Esophagus squamous epithelium (tissue), 5 donors: Measurements from ENCODE around the gene AK9. TPM values are rescaled to one million over a fixed set of nuclear protein-coding genes. Genes with fewer than 3 reads are reported as not detected.
A peak's percentile ranks its signal among the peaks of the same experiment; 100 is the strongest.
"Not testable (repeated sequence)": the region's sequence is repeated elsewhere in the genome, so short reads cannot be mapped to it uniquely, and the experiment has no call there.

ENCODE experiments used
- DNase-seq: peaks from one replicate; lab custom pipeline; 2025; lab: John Stamatoyannopoulos, UW
- H3K27ac ChIP-seq, 4 donors: fragments of 200-600 bp; sonication (generic); one replicate each; pipeline ENCODE4 v1.5.1; 2016 to 2019; ENCODE audit warnings: mild to moderate bottlenecking in 1 of 4
- H3K27me3 ChIP-seq, 4 donors: fragments of 200-600 bp; sonication (generic); 1 replicate in 3 of 4; 2 replicates in 1 of 4; pipeline versions ENCODE4 v1.5.1 to v1.6.0; 2017 to 2021; ENCODE audit warnings: antibody characterized with exemption in 1 of 4
- H3K36me3 ChIP-seq, 3 donors: fragments of 200-600 bp; sonication (generic); one replicate each; pipeline ENCODE4 v1.5.1; 2016 to 2019
- H3K4me1 ChIP-seq, 3 donors: fragments of 200-600 bp; sonication (generic); one replicate each; pipeline ENCODE4 v1.5.1; 2017 to 2019
- H3K4me3 ChIP-seq, 4 donors: fragments of 200-600 bp; sonication (generic); 1 replicate in 3 of 4; 2 replicates in 1 of 4; pipeline ENCODE4 v1.5.1; 2016 to 2019; ENCODE audit warnings: mild to moderate bottlenecking in 2 of 4, moderate library complexity in 1 of 4
- H3K9me3 ChIP-seq, 3 donors: fragments of 200-600 bp; sonication (generic); one replicate each; pipeline ENCODE4 v1.5.1; 2016 to 2019
- CTCF ChIP-seq, 6 experiments: fragments of 450-650 bp in 4 of 6; fragments of 200-600 bp in 2 of 6; sonication (generic) in 2 of 6; IDR thresholded peaks; one replicate each; pipeline ENCODE4 v1.5.1; 2016 to 2019; ENCODE audit warnings: antibody characterized with exemption in 6 of 6, mild to moderate bottlenecking in 4 of 6, moderate library complexity in 4 of 6
- POLR2A ChIP-seq, 4 donors: fragments of 450-650 bp; IDR thresholded peaks; one replicate each; pipeline ENCODE4 v1.6.1; 2017; ENCODE audit warnings: antibody characterized with exemption in 4 of 4, mild to moderate bottlenecking in 4 of 4, moderate library complexity in 3 of 4
- WGBS, 2 donors: methylation state at CpG; one replicate each; pipeline ENCODE4 v1.1.5; 2018; 5-methylcytosine and 5-hydroxymethylcytosine counted together
- intact Hi-C: fragments of 100-400 bp; cut with DNase I; formaldehyde crosslinking; loops from one replicate; pipeline ENCODE4 v1.15.0; 2022
- total RNA-seq, 4 donors: library from RNA; depleted of rRNA; stranded (reverse); fragments of >200 nt; gene quantifications; one replicate each; pipeline ENCODE4 v1.1.0, GENCODE V29; 2016
- donor health status: DM: yes; HTN: yes; CAD: no.

AK9 gene
- total RNA-seq, 4 donors from 2014 or later = 2.8 to 9.0 (median 3.2) TPM

- Histone ChIP-seq H3K9me3 (no peaks in the 10 kb centered on the region), H3K27me3 (no peaks in the 10 kb centered on the region), H3K27ac (no peak overlapping the region), H3K4me3 (no peak overlapping the region), H3K36me3 (peaks cover 0 to 5% (median 0%) of the 10 kb centered on the region in 3 donors), H3K4me1 (no peaks in the 10 kb centered on the region)
- TF ChIP-seq CTCF (IDR thresholded peaks at IDR 0.05) (no peak), POLR2A (IDR thresholded peaks at IDR 0.05) (no peak)
- 74 to 81% methylated on average over 8 of the region's 8 CpGs for WGBS, 2 donors
- no peak for DNase-seq
- intact Hi-C loops = no loop called here
Observed at GRCh38 chr6:109580519-109580918, 110.5 kb downstream of the AK9 start.

DNA sequence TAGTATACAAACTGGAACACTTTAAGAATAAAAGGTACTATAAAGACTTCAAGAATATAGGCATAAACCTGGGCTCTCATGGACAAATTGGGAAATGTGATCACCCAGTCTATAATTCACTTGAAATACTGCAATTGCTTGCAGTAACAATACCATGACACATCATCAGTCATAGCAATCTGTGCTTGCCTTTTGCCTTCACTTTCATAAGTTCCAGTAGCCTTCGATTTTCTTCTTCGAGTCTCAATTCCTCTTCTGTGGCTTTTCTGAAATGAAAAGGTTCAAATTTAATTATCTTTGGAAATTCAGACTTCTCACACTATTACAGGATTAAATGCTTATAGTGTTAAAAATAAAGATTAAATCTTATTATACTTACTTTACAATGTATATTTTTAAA, 111.6 kb downstream of the AK9 start:
- DNase-seq = no peak
- no peak overlapping the region for H3K27ac ChIP-seq
- TF ChIP-seq CTCF (IDR thresholded peaks at IDR 0.05) (no peak), POLR2A (IDR thresholded peaks at IDR 0.05) (no peak)
- intact Hi-C loops = no loop called here
- no peaks in the 10 kb centered on the region for H3K27me3 ChIP-seq
- no peak overlapping the region for H3K4me3 ChIP-seq
- 49 to 57% methylated on average over 2 of the region's 2 CpGs for WGBS, 2 donors
- H3K9me3 ChIP-seq = no peaks in the 10 kb centered on the region
- H3K36me3 ChIP-seq = peaks cover 0 to 5% (median 0%) of the 10 kb centered on the region in 3 donors
- H3K4me1 ChIP-seq = no peaks in the 10 kb centered on the region

- WGBS, 2 donors = 61 to 72% methylated on average over 1 to 2 of the region's 2 CpGs
Observed at GRCh38 chr6:109569901-109570300, 121.1 kb downstream of the AK9 start.

GRCh38 chr6:109561844-109562243, 129.2 kb downstream of the AK9 start:
- DNase-seq = no peak
- no peaks in the 10 kb centered on the region for H3K27me3 ChIP-seq
- TF ChIP-seq CTCF (IDR thresholded peaks at IDR 0.05) = no peak
- no peak for TF ChIP-seq POLR2A (IDR thresholded peaks at IDR 0.05)
- WGBS, 2 donors = 82 to 93% methylated on average over 1 of the region's 1 CpG
- no peaks in the 10 kb centered on the region for H3K4me1 ChIP-seq
- H3K27ac ChIP-seq = no peak overlapping the region
- H3K36me3 ChIP-seq = no peaks in the 10 kb centered on the region
- no peak overlapping the region for H3K4me3 ChIP-seq
- peaks cover 0 to 10% (median 4%) of the 10 kb centered on the region in 3 donors for H3K9me3 ChIP-seq
- intact Hi-C loops = no loop called here

More at GRCh38 chr6:109569901-109570300, 121.1 kb downstream of the AK9 start:
- H3K4me1 ChIP-seq, H3K27me3 ChIP-seq, intact Hi-C loops, DNase-seq, H3K9me3 ChIP-seq, H3K36me3 ChIP-seq, H3K4me3 ChIP-seq, H3K27ac ChIP-seq: not testable (repeated sequence)

GRCh38 chr6:109531446-109531845, 159.6 kb downstream of the AK9 start:
- Histone ChIP-seq H3K9me3 (no peaks in the 10 kb centered on the region), H3K4me3 (no peak overlapping the region), H3K27ac (no peak overlapping the region), H3K36me3 (no peaks in the 10 kb centered on the region), H3K27me3 (no peaks in the 10 kb centered on the region), H3K4me1 (no peaks in the 10 kb centered on the region)
- intact Hi-C loops = no loop called here
- WGBS, 2 donors = 66 to 68% methylated on average over 6 of the region's 6 CpGs
- no peak for TF ChIP-seq POLR2A (IDR thresholded peaks at IDR 0.05)
- no peak for TF ChIP-seq CTCF (IDR thresholded peaks at IDR 0.05)
- no peak for DNase-seq

DNA sequence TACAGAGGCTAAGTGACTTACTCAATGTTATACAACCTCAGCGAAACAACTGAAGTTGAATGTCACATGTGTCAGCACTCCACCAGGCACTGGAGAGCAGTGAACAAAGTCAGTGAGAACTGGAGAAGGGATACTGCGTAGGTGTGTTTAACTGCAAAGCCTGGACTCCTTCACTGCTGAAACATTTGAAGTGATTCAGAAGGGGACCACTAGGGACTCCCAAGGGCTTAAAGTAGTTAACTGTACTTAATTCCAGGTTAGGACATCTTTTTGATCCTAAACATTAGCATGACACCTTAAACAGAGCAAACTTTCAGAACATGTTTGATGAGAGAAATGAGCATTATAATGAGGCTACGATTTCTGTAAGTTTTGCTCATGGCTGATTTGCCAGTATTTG, 163.0 kb downstream of the AK9 start:
- no peak overlapping the region for H3K4me3 ChIP-seq
- WGBS, 2 donors = 77 to 88% methylated on average over 3 of the region's 3 CpGs
- no peaks in the 10 kb centered on the region for H3K4me1 ChIP-seq
- TF ChIP-seq POLR2A (IDR thresholded peaks at IDR 0.05) (no peak), CTCF (IDR thresholded peaks at IDR 0.05) (peak in 1 of 6 experiments; percentile 3)
- no peak overlapping the region for H3K27ac ChIP-seq
- no peaks in the 10 kb centered on the region for H3K27me3 ChIP-seq
- intact Hi-C loops = loop anchor here (10.0 kb wide), 1 partner anchor 867 kb away; no protein-coding TSS in a partner anchor
- DNase-seq = no peak
- H3K9me3 ChIP-seq = no peaks in the 10 kb centered on the region
- no peaks in the 10 kb centered on the region for H3K36me3 ChIP-seq
